HG02884 (cell line): ENCODE measurements around the gene THOP1.

Source experiments
- ATAC-seq: cut with Tn5 transposase; IDR thresholded peaks from one replicate; pipeline ENCODE4 v1.9.1; 2021; ENCODE audit warnings: mild to moderate bottlenecking, moderate library complexity; ENCODE audit not compliant: unreplicated experiment

Gene THOP1

GRCh38 chr19:2785244-2785997 lies at the start of gene THOP1:
Gene THOP1, plus strand, starts transcription at chr19:2785503. Its CDS starts 160 bp downstream, at chr19:2785663.
- ATAC-seq, result peak; percentile 58

- no peak for ATAC-seq
These were observed 48.6 kb upstream of the THOP1 start for GRCh38 chr19:2736550-2737190.

GRCh38 chr19:2739602-2740313 lies 45.5 kb upstream of the THOP1 start, which contains the start of gene SLC39A3:
Gene SLC39A3, minus strand, starts transcription at chr19:2740017. Its CDS starts 2,760 bp downstream, at chr19:2737257.
- peak; percentile 81 for ATAC-seq

DNA sequence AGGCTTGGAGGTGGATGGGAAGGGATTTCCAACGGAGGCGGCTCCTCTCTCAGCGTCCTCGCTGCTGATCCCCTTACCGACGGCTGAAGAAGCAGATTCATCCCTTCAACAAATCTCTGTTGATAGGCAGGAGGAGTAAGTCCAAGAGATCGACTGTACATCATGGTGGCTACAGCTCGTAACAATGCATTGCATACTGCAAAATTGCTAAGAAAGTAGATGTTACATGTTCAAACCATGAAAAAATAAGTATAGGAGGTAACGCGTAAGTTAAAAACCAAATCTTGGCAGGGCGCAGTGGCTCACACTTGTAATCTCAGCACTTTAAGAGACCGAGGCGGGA lies 45.0 kb upstream of the THOP1 start:
- no peak for ATAC-seq

GRCh38 chr19:2743099-2743498 lies 42.2 kb upstream of the THOP1 start:
- no peak for ATAC-seq

DNA sequence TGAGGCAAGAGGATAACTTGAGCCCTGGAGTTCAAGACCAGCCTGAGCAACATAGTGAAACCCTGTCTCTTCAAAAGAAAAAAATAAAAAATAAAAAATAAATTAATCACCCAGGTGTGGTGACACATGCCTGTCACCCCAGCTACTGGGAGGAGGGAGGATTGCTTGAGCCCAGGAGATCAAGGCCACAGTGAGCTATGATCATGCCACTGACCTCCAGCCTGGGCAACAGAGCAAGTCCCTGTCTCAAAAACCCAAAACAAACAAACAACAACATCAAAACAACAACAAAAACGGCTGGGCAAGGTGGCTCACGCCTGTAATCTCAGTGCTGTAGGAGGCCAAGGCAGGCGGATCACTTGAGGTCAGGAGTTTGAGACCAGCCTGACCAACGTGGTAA lies 41.2 kb upstream of the THOP1 start:
- ATAC-seq, result no peak

DNA sequence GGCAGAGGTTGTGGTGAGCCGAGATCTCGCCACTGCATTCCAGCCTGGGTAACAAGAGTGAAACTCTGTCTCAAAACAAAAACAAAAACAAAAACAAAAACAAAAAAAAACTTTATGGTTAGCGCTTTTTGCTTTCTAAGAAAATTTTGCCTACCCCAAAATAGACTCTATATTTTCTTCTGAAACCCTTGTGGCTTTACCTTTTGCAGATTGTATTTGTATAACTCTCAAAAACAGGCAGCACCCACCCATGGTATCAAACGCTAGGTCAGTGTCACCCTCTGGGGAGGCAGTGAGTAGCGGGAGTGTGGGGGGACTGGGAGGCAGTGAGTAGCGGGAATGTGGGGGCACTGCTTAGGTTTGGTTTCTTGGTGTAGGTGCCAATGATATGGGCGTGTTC lies 38.0 kb upstream of the THOP1 start:
- no peak for ATAC-seq

DNA sequence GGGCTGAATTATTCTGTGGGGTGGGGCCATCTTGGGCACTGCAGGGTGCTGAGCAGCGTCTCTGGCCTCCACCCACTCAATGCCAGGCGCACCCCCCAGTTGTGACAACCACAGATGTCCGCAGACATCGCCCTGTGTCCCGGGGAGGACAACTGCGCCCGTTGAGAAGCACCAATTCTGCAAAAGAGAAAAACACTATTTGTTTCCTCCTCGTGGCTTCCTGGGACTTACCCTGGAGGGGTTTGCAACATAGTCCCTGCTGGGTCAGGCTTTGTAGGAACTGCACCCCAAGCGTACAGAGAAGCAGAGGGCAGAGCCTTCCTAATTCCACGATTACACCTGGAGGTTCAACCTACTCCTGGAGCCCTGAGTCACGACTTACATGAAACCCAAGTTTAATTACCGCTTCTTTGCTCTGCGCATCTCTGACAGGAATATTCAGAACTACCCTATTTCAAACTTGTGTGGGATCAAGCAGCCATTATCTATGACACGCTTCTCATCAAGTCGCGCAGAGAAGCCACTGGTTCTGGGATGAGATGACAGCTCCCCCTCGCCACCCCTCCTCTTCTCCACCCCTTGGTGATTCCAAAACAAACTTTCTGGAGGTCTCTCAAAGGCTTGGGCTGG lies 34.4 kb upstream of the THOP1 start:
- ATAC-seq, result no peak

GRCh38 chr19:2751438-2751830 lies 33.9 kb upstream of the THOP1 start:
- ATAC-seq, result no peak

GRCh38 chr19:2754659-2755447 lies 30.4 kb upstream of the THOP1 start:
- ATAC-seq, result no peak

DNA sequence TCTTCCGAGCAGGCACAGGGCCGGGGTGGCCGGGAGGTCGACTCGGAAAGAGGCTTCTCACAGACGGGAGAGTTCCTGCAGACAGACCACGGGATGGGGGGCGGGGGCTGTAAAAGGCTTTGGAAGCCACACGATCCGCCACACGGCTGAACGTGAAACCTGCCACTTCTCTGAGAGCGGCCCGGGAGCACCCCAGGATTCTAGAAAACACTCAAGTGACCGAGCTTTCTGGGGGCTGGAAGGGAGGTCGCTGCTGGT lies 29.9 kb upstream of the THOP1 start:
- ATAC-seq, result no peak

GRCh38 chr19:2755811-2756210 lies 29.5 kb upstream of the THOP1 start:
- no peak for ATAC-seq

DNA sequence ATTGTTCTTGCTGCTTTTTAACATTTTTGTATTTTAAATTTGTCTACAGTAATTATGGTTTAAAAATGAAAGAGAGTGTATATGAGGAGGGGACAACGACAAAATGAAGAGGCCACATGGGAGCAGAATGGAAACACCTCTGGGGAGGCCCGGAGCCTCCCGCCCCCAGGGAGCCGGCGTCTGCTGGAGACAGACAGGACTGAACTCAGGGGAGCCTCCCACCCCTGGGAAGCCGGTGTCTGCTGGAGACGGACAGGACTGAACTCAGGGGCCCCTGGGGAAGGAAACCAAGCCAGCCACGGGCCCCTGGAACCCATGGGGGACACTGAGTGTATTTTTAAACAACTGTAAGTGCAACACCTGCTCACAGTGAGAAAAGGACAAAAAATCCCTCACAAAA lies 28.8 kb upstream of the THOP1 start:
- ATAC-seq, result no peak

DNA sequence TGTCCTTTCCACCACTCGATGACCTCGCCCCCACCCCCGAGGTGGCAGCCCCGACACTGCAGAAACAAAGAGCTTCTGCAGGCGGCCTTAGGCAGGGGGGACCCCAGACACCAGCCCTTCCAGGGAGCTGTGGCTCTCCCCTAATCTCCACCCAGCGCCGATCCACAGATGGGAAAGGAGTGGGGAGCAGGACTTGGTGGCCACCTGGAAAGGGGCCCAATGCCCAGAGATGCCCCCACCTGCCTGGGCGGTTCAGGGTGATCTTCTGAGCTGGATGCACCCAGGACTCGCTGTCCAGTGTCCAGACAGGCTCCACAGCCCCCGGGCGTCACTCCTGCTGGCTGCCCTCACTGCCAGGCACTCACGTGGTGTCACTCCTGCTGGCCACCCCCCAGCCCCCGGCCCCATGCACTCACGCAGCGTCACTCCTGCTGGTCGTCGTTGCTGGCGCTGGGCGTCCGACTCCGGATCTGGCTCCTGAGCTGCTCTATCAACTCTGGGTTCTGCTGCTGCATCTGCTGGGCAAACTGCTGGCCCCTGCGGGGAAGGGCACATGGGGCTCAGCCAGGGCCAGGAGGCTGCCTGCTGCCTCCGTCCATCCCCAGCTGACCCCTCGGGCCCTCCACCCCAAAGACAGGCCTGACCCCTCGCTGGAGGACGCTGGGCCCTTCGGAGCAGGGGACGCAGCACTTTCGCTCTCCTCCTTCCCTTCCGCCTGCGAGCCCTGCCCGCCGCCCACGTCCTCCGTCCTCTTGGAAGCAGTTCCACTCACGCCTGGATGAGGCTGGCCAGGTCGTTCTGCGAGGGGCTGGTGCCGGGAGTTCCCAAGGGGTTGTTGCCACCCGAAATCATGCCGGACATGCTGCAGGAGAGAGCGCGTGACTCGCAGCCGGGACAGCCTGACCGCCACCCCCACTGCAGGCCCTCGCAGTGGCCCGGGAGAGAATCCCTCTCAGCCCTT lies 28.1 kb upstream of the THOP1 start:
- ATAC-seq, result no peak

DNA sequence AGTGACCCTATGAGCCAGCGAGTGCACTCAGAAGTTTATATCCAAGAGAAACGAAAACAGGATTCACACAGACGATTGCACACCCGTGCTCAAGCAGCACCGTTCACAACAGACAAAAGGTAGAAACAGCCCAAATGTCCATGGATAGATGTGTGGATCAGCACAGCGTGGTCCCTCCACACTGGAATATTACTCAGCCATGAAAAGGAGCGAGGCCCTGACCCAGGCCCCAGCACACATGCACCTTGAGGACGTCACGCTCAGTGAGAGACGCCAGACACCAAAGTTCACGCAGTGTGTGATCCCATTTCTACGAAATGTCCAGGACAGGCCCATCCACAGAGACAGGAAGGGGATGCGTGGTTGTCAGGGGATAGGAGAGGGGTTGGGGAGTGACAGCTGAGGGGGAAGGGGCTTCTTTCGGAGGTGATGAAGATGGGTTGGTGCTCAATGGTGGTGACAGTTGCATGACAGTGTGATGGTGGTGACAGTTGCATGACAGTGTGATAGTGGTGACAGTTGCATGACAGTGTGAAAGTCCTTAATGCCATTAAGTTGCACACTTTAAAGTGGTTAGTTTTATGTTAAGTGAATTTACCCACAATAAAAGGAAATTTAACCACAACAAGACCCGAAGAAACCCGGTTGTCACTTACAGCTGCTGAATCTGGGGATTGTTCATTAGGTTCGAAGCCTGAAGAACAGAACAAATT lies 26.5 kb upstream of the THOP1 start:
- no peak for ATAC-seq

DNA sequence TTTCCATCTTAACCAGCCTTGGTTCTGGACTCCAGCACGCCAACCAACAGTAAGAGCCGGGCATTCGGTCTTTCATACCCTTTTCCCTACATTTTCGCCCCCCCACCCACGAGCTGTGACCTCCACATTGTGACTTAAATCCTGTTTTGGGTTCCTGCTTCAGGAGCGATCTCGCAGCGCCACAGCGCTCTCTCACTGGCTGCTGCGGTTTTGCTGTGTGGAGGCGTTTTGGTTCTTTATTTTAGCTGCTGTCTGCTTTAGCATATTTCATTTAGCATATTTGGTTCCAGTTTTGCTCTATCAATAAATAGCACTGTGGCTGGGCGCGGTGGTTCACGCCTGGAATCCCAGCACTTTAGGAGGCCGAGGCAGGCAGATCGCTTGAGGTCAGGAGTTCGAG lies 25.9 kb upstream of the THOP1 start:
- ATAC-seq, result no peak

DNA sequence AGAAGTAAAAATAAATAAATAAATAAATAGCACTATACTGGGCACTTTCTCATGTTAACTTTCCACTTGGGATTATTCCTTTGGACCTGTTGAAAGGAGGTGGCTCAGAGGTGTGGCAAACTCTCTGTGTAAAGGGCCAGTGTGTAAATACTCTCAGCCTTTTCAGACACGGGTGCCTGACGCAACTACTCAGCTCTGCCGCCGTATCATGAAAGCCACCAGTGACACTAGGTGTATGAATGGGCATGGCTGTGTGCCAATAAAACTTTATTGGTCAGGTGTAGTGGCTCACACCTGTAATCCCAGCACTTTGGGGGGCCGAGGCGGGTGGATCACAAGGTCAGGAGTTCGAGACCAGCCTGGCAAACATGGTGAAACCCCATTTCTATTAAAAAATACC lies 25.3 kb upstream of the THOP1 start:
- no peak for ATAC-seq

GRCh38 chr19:2761309-2761677 lies 24.0 kb upstream of the THOP1 start:
- no peak for ATAC-seq
